Measurements from ENCODE around the gene SRPK2. TPM values are rescaled to one million over a fixed set of nuclear protein-coding genes. Genes with fewer than 3 reads are reported as not detected.

The SRPK2 gene
- total and polyA plus RNA-seq, 2 of the 8 experiments (the other 6 are each of a cell fraction or from before 2014, with no cell fraction given) = 10.0 to 47.1 TPM

GRCh38 chr7:105325216-105325904 is 63.4 kb downstream of the SRPK2 start:
- H4K20me1 ChIP-seq (replicated peaks in 1 of 2; ENCODE audit: control insufficient read depth in 1 of 2, insufficient read depth in 2 of 2, low read length in 2 of 2) = peaks cover 3 to 14% of the 10 kb centered on the region in 2 experiments
- H2BK15ac ChIP-seq (ENCODE audit: low read length) = no peak overlapping the region
- H2BK12ac ChIP-seq (ENCODE audit: low read depth, low read length) = no peak overlapping the region
- H3K27me3 ChIP-seq (replicated peaks in 1 of 4; ENCODE audit: control insufficient read depth in 3 of 4, extremely low read depth in 1 of 4, insufficient read depth in 3 of 4, low read length in 3 of 4) = no peaks in the 10 kb centered on the region
- no peak overlapping the region for H2BK5ac ChIP-seq (ENCODE audit: low read depth, low read length)
- H3K79me1 ChIP-seq (ENCODE audit: low read depth, low read length) = peaks cover 5% of the 10 kb centered on the region; the same call in 1 of the 2 replicates
- no peak overlapping the region for H4K91ac ChIP-seq (replicated peaks; ENCODE audit: insufficient read length, low read length)
- no peak overlapping the region for H2AFZ ChIP-seq (ENCODE audit: low read length)
- H3K27ac ChIP-seq (ENCODE audit: low read depth, low read length) = no peak overlapping the region
- H3K23me2 ChIP-seq (ENCODE audit: low read depth, low read length) = no peaks in the 10 kb centered on the region; the same call in 1 of the 2 replicates
- no peaks in the 10 kb centered on the region for H3K4me1 ChIP-seq (replicated peaks in 1 of 4; ENCODE audit: control insufficient read depth in 3 of 4, insufficient read depth in 4 of 4, low read length in 3 of 4)
- no peak overlapping the region for H3K4ac ChIP-seq (replicated peaks; ENCODE audit: insufficient read length, low read depth, low read length)
- H3K56ac ChIP-seq (replicated peaks; ENCODE audit: insufficient read length, low read depth, low read length) = no peak overlapping the region
- no peak overlapping the region for H4K8ac ChIP-seq (ENCODE audit: extremely low read depth, insufficient read depth, low read length)
- WGBS, 2 experiments (ENCODE audit: extremely low coverage in 1 of 2, insufficient coverage in 1 of 2, insufficient read length in 1 of 2, insufficient replicate concordance in 2 of 2, low coverage in 1 of 2, low lambda C conversion rate in 2 of 2, missing lambda C conversion rate in 1 of 2) = 91% methylated on average over 5 of the region's 5 CpGs; no CpG with 5 or more reads in 1 of the 2 experiments
- H3K14ac ChIP-seq (ENCODE audit: insufficient read length) = no peak overlapping the region
- no peaks in the 10 kb centered on the region for H3K9me3 ChIP-seq (ENCODE audit: insufficient read depth in 2 of 2, low read depth in 1 of 2, low read length in 1 of 2)
- H2BK20ac ChIP-seq (ENCODE audit: low read length) = no peak overlapping the region
- ChIA-PET POLR2A (ENCODE audit: partially characterized antibody) (interaction anchor here (0.6 kb wide), 1 partner anchor 190 kb away, joined by 3 read pairs; no protein-coding TSS in a partner anchor), CTCF (ENCODE audit: partially characterized antibody) (interaction anchor here (1.0 to 1.3 kb wide), 2 partner anchors 106 to 129 kb away, joined by 3 to 4 read pairs; no protein-coding TSS in a partner anchor)
- no peak for FAIRE-seq
- H2AK5ac ChIP-seq (ENCODE audit: low read depth, low read length) = no peak overlapping the region
- no peak overlapping the region for H4K5ac ChIP-seq (ENCODE audit: insufficient read length, low read depth, low read length)
- H3K36me3 ChIP-seq (ENCODE audit: control insufficient read depth in 2 of 4, insufficient read depth in 4 of 4, low read length in 3 of 4) = no peaks in the 10 kb centered on the region; a peak in 1 of 8 replicates
- no peak overlapping the region for H3K9ac ChIP-seq (replicated peaks in 1 of 4; ENCODE audit: extremely low read depth in 1 of 4, low read depth in 3 of 4, low read length in 3 of 4)
- DNase-seq (ENCODE audit: low read depth in 1 of 2, low spot score in 2 of 2) = peak in 1 of 2 experiments; percentile 47
- H3K4me2 ChIP-seq (ENCODE audit: insufficient read depth in 1 of 2, low read depth in 2 of 2, low read length in 2 of 2) = no peak overlapping the region
- no peak overlapping the region for H3K4me3 ChIP-seq (ENCODE audit: extremely low read depth in 1 of 4, insufficient read depth in 2 of 4, low read depth in 3 of 4, low read length in 4 of 4)
- H3K23ac ChIP-seq (ENCODE audit: insufficient read length) = no peak overlapping the region
- H3K79me2 ChIP-seq (ENCODE audit: control insufficient read depth in 1 of 2, insufficient read depth in 2 of 2, low read length in 2 of 2) = peaks cover 4 to 66% of the 10 kb centered on the region in 2 experiments
- H2BK120ac ChIP-seq (replicated peaks; ENCODE audit: low read depth, low read length) = no peak overlapping the region
- no peak for TF ChIP-seq EZH2 (IDR thresholded peaks at IDR 0.05; ENCODE audit: low read depth, low read length, severe bottlenecking)
- H3K18ac ChIP-seq (ENCODE audit: extremely low read depth, low read length) = no peak overlapping the region
